Activated naive CD8-positive, alpha-beta T cell (primary cell): ENCODE measurements around the gene SPNS1.
"Not testable (repeated sequence)": the region's sequence is repeated elsewhere in the genome, so short reads cannot be mapped to it uniquely, and the experiment has no call there.

Experiments used
- H3K27ac Mint-ChIP-seq: one replicate; pipeline ENCODE4 v1.8.0; 2021; ENCODE audit warnings: mixed read lengths
- H3K27me3 Mint-ChIP-seq: one replicate; pipeline ENCODE4 v1.8.0; 2021; ENCODE audit warnings: mixed read lengths
- H3K36me3 Mint-ChIP-seq: one replicate; pipeline ENCODE4 v1.8.0; 2021; ENCODE audit warnings: mixed read lengths
- H3K4me1 Mint-ChIP-seq: one replicate; pipeline ENCODE4 v1.8.0; 2021; ENCODE audit warnings: low read depth, mixed read lengths
- H3K4me3 Mint-ChIP-seq: one replicate; pipeline ENCODE4 v1.8.0; 2021; ENCODE audit warnings: mild to moderate bottlenecking, mixed read lengths
- H3K9me3 Mint-ChIP-seq: one replicate; pipeline ENCODE4 v1.8.0; 2021; ENCODE audit warnings: low read depth, mixed read lengths

The SPNS1 gene

GRCh38 chr16:28974437-28975157 is at the start of gene SPNS1:
Gene SPNS1 (plus strand): TSS chr16:28974778. CDS start chr16:28975152, 374 bp downstream.
- Mint-ChIP-seq H3K27me3 (no peaks in the 10 kb centered on the region), H3K36me3 (peaks cover 5% of the 10 kb centered on the region), H3K4me3 (peak within 1 kb of the TSS; percentile 94)

GRCh38 chr16:28925386-28926228 is 49.0 kb upstream of the SPNS1 start:
- peak overlapping the region; percentile 97 for H3K4me3 Mint-ChIP-seq
- H3K27me3 Mint-ChIP-seq: no peaks in the 10 kb centered on the region
- peak overlapping the region; percentile 98 for H3K27ac Mint-ChIP-seq
- H3K4me1 Mint-ChIP-seq: peaks cover 21% of the 10 kb centered on the region
- peaks cover 5% of the 10 kb centered on the region for H3K36me3 Mint-ChIP-seq
- H3K9me3 Mint-ChIP-seq: no peaks in the 10 kb centered on the region

More at GRCh38 chr16:28974437-28975157, at the start of gene SPNS1:
- H3K4me1 Mint-ChIP-seq: peaks cover 31% of the 10 kb centered on the region
- peak within 1 kb of the TSS; percentile 96 for H3K27ac Mint-ChIP-seq
- H3K9me3 Mint-ChIP-seq: no peaks in the 10 kb centered on the region

- H3K27me3 Mint-ChIP-seq, H3K9me3 Mint-ChIP-seq, H3K36me3 Mint-ChIP-seq: not testable (repeated sequence)
- Mint-ChIP-seq H3K27ac (peak overlapping the region; percentile 98), H3K4me3 (peak overlapping the region; percentile 97), H3K4me1 (peaks cover 25% of the 10 kb centered on the region)
These were observed 48.3 kb upstream of the SPNS1 start for GRCh38 chr16:28926284-28926683.

- no peaks in the 10 kb centered on the region for H3K27me3 Mint-ChIP-seq
- no peaks in the 10 kb centered on the region for H3K9me3 Mint-ChIP-seq
- peaks cover 26% of the 10 kb centered on the region for H3K4me1 Mint-ChIP-seq
- H3K27ac Mint-ChIP-seq: peak overlapping the region; percentile 61
- H3K36me3 Mint-ChIP-seq: peaks cover 3% of the 10 kb centered on the region
- no peak overlapping the region for H3K4me3 Mint-ChIP-seq
These were observed 46.8 kb upstream of the SPNS1 start for GRCh38 chr16:28927815-28928214.

GRCh38 chr16:28930203-28930602 is 44.4 kb upstream of the SPNS1 start:
- Mint-ChIP-seq H3K4me1 (peaks cover 18% of the 10 kb centered on the region), H3K9me3 (no peaks in the 10 kb centered on the region), H3K4me3 (no peak overlapping the region), H3K27me3 (no peaks in the 10 kb centered on the region), H3K27ac (peak overlapping the region; percentile 84), H3K36me3 (no peaks in the 10 kb centered on the region)

GRCh38 chr16:28930652-28931051 is 43.9 kb upstream of the SPNS1 start:
- no peaks in the 10 kb centered on the region for H3K36me3 Mint-ChIP-seq
- H3K4me3 Mint-ChIP-seq: no peak overlapping the region
- H3K9me3 Mint-ChIP-seq: no peaks in the 10 kb centered on the region
- H3K27ac Mint-ChIP-seq: peak overlapping the region; percentile 84
- H3K27me3 Mint-ChIP-seq: no peaks in the 10 kb centered on the region
- peaks cover 20% of the 10 kb centered on the region for H3K4me1 Mint-ChIP-seq

GRCh38 chr16:28931801-28932225 is 42.8 kb upstream of the SPNS1 start, which contains the start of gene CD19:
Gene CD19 (plus strand): TSS chr16:28931971. CDS start chr16:28932001, 30 bp downstream.
- Mint-ChIP-seq H3K4me3 (no peak within 1 kb of the TSS), H3K27me3 (no peaks in the 10 kb centered on the region), H3K27ac (peak within 1 kb of the TSS; percentile 84), H3K4me1 (peaks cover 23% of the 10 kb centered on the region), H3K36me3 (peaks cover 2% of the 10 kb centered on the region), H3K9me3 (no peaks in the 10 kb centered on the region)

- H3K4me1 Mint-ChIP-seq: peaks cover 23% of the 10 kb centered on the region
These were observed 42.0 kb upstream of the SPNS1 start for GRCh38 chr16:28932339-28933141.

GRCh38 chr16:28933171-28933570 is 41.4 kb upstream of the SPNS1 start:
- Mint-ChIP-seq H3K27me3 (no peaks in the 10 kb centered on the region), H3K4me3 (no peak overlapping the region), H3K4me1 (peaks cover 23% of the 10 kb centered on the region), H3K36me3 (peaks cover 2% of the 10 kb centered on the region), H3K27ac (no peak overlapping the region), H3K9me3 (no peaks in the 10 kb centered on the region)

More at GRCh38 chr16:28932339-28933141, 42.0 kb upstream of the SPNS1 start:
- Mint-ChIP-seq H3K27ac (no peak overlapping the region), H3K36me3 (peaks cover 2% of the 10 kb centered on the region), H3K27me3 (no peaks in the 10 kb centered on the region), H3K9me3 (no peaks in the 10 kb centered on the region), H3K4me3 (no peak overlapping the region)

GRCh38 chr16:28935346-28935745 is 39.2 kb upstream of the SPNS1 start:
- Mint-ChIP-seq H3K36me3 (peaks cover 2% of the 10 kb centered on the region), H3K4me3 (no peak overlapping the region), H3K27ac (no peak overlapping the region), H3K4me1 (peaks cover 23% of the 10 kb centered on the region), H3K9me3 (no peaks in the 10 kb centered on the region), H3K27me3 (no peaks in the 10 kb centered on the region)

GRCh38 chr16:28935924-28936783 is 38.4 kb upstream of the SPNS1 start:
- H3K4me1 Mint-ChIP-seq: peaks cover 15% of the 10 kb centered on the region
- H3K4me3 Mint-ChIP-seq: peak overlapping the region; percentile 86
- H3K9me3 Mint-ChIP-seq: no peaks in the 10 kb centered on the region
- H3K36me3 Mint-ChIP-seq: peaks cover 2% of the 10 kb centered on the region
- no peaks in the 10 kb centered on the region for H3K27me3 Mint-ChIP-seq
- peak overlapping the region; percentile 82 for H3K27ac Mint-ChIP-seq

GRCh38 chr16:28936784-28937155 is 37.8 kb upstream of the SPNS1 start:
- Mint-ChIP-seq H3K27me3 (no peaks in the 10 kb centered on the region), H3K4me1 (peaks cover 13% of the 10 kb centered on the region), H3K36me3 (peaks cover 2% of the 10 kb centered on the region), H3K4me3 (peak overlapping the region; percentile 86), H3K9me3 (no peaks in the 10 kb centered on the region), H3K27ac (no peak overlapping the region)

GRCh38 chr16:28937222-28937876 is 37.2 kb upstream of the SPNS1 start:
- no peak overlapping the region for H3K4me3 Mint-ChIP-seq
- H3K36me3 Mint-ChIP-seq: peaks cover 2% of the 10 kb centered on the region
- H3K27me3 Mint-ChIP-seq: no peaks in the 10 kb centered on the region
- H3K4me1 Mint-ChIP-seq: peaks cover 13% of the 10 kb centered on the region
- no peak overlapping the region for H3K27ac Mint-ChIP-seq
- no peaks in the 10 kb centered on the region for H3K9me3 Mint-ChIP-seq
